Stimulated activated CD8-positive, alpha-beta memory T cell treated with anti-CD3 and anti-CD28 coated beads, Interleukin-12 subunit alpha, Interleukin-12 subunit beta, amount 100 ng/mL, for 1 hour (primary cell): ENCODE data around the gene C5orf15.
"Not testable (repeated sequence)": the region's sequence is repeated elsewhere in the genome, so short reads cannot be mapped to it uniquely, and the experiment has no call there.

Experiments used
- DNase-seq: peaks from one replicate; pipeline ENCODE4 v3.0.0-alpha.2; 2020; ENCODE audit warnings: low read depth

The C5orf15 gene

DNA sequence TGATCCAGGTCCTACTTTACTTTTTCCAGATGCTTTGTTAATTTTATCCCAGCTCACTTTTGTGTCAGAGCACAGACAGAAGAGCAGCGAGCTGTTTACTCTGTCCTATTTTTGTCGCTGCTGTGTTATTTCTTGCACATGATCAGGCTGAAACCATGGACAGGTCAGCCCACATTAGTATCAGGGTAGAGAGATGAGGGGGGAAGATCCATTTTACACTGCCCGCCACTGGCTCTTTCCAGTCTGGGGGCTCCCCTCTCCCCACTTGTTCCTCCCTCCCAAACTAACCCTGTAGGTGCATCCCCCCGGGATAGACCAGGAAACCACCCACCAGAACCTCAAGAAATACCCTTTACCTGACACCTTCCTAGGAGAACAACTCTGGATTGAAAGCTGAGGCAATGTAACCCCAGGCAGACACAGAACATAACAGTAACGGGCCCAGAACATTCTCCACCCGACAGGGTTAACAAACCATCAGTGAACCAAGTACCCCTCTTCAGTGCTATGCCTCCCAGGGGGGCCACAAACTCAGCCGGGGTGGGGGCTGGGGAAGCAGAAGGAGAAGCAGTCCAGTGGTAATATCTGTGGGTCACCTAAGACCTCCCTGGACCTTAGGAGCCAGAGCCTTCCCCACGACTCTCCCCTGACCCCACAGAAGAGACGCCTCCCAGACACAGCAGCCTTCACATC, 26.0 kb upstream of the C5orf15 start:
- DNase-seq = no peak

DNA sequence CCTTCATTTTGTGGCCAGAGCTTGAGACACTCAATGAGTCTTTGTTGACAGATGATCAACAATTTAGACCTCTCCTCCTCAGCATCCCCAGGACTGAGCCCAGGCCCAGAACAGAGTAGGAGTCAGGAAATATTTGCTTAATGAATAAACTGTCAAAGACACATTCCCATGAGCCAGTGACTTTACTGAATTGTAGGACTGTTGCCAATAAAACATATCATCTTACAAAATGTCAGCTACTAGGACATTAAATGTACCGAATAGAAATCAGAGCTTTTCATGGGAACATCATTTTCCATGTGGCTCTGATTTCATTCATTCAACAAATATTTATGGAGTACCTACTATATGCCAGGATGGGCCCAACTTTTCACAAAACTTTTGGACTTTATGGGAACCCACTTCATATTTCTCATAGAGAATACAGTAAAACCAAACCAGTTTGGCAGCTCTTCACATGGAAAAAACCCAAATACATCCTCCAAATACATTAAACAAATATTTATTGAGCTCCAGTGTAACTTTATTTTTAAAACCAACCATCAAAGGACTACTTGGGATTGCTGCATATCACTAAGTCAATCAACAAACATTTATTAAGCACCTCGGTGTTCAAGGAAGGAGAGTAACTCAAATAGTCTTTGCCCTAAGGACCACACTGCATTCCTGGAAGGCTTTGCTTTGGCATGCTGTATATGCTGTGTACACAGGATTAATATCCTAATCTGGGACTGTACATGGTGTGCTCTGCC, 24.9 kb upstream of the C5orf15 start:
- no peak for DNase-seq

DNA sequence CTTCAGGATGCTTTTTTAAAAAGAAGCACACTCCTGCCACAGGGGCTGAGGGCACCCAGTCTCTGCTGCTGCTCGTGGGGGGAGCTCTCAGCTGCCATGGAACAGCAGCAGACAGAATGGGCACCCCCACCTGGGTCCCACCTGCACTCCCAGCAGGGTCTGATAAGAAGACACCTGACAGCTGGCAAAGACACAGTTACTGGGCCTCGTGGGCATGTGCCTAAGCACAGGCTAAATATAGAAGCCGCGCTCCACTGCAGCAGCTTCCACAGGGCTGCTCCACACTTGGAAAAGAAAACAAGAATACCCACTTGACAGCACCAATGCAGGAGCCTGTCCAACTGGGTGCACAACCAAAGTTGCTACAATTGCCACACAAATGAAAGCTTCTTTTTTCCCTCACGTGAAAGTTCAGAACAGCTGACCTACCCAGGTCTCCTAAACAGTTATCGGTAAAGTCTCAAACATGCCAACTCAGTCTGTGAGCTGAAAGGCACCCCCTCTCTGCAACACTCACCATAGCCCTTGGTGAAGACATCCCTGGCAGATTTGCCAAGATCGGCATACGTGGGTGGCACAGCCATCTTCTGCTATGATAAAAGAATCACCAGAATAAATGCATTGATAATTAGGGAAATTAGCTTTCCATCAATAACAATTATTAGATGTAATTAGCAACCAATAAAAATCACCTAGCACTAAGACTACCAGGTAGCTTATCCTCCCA, 24.2 kb upstream of the C5orf15 start:
- DNase-seq = no peak

DNA sequence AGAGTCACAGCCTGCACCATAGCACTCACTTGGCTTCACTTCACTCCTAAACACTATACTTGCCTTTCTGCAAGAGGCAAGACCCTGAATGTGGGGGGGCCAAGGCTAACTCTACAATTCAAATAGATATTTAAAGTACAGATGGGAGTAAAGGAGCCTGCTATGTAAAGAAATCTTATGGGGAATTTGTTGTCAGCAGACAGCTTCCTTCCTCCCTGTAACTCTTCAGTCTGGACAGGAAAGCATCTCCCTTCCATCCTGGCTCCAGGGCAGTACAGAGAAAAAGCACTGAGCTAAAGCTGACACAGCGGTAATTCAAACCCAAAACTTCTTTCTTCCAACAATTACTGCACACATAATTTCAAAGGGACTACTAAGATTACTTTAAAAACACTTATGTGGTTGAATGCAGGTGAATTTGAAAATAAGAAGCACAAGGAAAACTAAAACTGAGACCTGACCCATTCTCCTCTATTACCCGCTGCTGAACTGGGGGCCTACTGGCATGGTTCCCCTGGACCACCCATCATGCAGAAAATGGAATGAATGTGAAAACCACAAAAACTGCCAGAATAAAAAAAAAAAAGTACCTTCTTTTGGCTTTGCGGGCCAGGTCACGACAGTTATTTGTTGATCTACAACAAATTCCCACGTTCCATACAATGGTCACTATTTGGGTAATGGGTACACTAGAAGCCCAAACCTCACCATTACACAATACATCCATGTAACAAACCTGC, 22.9 kb upstream of the C5orf15 start:
- DNase-seq = no peak

DNA sequence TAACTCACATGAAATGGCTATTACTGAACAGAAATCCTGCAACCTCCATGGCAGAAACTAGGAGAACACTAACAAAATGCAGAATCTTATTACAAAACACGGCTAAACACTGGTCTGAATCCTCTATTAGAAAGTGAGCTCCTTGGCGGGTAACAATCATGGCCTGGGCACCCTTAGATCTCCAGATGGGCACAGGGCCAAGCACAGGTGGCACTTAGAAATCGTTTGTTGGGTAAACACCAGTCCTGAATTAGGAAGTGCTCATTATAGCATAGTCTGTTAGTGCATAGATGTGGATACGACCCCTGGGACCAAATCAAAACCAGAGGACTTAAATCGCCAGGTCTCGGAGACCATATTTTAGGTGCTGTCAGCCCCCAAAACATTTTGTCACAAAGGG, 22.0 kb upstream of the C5orf15 start:
- no peak for DNase-seq

DNA sequence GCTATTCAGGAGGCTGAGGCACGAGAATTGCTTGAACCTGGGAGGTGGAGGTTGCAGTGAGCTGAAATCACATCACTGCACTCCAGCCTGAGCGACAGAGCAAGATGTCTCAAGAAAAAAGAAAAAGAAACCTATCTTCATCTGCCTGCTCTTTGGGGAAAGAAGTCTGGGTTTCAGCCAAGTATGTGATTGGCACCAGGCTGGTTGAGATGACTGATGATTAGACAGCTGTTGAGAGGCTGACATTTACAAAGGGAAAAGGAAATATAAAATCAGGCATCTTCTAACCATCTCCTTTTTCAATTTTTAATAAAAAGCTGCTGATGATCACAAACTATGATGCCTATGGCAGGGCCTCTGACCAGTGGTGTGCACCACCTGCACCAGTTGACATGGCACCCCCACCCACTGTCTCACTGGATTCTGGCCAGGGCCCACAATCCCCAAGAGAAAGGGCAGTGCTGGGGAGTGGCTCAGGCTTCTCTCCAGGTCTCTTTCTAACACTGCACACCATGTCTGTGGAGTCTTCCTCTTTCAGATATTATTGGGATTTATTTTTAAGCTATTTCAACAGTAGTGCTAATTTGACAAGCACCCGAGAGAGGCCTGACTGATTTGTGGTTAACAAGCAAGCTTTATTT, 17.2 kb upstream of the C5orf15 start:
- DNase-seq = no peak

DNA sequence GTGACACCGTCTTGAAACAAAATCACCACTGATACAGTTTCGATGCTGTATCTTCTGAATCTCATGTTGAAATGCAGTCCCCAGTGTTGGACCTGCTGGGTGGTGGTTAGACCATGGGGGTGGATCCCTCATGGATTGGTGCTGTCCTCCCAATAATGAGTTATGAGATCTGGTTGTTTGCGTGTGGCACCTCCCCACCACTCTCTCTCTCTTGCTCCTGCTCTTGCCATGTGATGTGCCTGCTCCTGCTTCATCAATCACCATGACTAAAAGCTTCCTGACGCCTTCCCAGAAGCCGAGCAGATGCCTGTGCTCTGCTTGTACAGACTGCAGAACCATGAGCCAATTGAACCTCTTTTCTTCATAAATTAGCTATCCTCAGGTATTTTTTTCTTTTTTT, 15.2 kb upstream of the C5orf15 start:
- DNase-seq = no peak

DNA sequence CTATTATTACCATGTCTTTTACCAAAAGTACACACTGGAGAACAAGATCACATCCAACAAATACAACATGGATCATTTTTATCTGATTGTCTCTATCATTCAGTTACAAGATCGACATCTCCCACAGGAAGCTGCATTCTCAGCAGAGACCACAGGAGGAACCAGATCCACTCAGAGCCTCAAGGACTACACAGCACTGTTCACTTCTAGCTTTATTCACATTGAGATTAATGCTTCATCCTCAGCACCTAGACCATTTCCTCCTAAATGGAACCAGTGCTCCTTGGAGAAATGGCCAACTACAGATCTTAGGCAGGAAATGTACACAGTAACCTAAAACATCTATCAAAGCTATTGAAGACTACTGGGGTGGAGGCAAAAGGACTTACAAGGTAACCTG, 13.3 kb upstream of the C5orf15 start:
- DNase-seq = no peak

DNA sequence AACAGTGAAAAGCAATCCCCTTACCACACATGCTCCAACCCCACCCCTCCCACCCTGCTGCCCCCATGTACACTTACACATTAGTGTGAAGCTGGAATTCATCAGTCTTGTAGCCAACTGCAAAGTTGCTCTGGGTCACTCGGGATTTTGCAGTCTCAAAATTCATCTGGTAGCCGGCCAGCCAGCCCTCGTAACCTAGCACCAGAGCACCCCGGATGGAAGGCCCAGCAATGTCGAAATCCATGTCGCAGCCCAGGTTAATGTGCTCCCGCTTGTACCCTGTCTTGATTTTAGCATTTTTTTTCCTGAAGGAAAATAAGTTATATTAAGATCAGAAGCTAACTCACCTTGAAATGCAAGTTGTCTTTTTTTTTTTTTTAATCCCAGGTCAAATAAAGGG, 12.2 kb upstream of the C5orf15 start:
- no peak for DNase-seq

DNA sequence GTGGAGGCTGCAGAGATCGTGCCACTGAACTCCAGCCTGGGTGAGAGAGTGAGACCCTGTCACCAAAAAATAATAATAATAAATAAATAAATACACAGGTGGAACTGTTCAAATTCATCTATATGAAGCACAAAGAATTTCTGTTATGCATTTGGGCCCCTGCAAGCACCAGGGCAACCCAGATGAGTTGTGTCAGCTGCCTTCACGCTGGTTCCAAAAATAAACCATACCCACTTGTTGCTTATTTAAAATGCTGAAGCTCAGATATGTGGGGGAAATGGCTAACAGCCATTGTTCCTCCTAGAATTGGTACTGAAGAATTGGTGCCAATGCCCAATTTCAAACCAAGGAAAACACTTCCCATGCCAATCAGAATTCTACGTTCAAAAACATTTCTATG, 10.5 kb upstream of the C5orf15 start:
- no peak for DNase-seq

DNA sequence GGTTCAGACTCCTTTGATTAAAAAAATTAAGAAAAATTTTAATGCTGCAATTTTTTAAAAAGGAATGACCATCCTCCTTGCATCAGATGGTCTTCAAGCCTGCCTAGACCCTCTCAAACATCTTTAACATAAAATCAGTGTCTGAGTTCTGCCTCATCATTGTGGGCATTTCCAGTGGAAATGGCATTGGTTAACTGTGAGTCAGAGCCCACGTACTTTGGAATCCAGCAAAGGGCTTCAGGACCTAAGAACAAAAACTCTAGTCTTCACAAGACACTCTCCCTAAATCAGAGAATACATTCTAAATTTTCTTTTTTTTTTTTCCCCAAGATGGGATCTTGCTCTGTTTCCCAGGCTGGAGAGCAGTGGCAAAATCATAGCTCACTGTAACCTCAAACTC, 9.4 kb upstream of the C5orf15 start:
- no peak for DNase-seq

DNA sequence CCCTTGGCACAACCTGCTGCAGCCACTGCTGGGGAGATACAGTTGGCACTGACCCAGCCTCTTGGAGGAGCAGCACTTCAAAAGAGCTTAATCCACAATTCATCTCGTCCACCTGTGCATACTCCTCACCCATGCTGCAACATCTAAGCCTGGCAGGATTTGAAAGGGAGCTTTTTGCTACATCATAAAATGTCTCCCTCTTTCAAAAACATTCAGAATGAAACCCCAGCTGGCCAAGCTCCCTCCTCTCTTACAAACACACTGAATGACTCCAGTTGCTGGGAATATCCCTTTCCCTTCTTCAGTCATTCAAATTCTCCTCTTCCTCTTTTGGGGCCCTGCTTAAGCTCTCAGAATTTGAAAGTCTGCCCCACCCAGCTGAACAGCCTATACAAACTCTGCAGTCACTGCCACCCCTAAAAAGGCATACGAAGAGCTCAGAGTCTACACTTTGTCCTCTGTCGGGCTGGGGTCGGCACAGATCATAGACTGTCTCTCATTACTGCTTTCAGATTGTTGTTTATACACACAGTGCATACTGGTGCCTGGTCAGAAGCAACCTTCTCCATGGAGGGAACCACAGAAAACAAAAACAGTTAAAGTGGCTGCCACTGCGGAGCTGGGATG, 8.8 kb upstream of the C5orf15 start:
- DNase-seq = no peak

DNA sequence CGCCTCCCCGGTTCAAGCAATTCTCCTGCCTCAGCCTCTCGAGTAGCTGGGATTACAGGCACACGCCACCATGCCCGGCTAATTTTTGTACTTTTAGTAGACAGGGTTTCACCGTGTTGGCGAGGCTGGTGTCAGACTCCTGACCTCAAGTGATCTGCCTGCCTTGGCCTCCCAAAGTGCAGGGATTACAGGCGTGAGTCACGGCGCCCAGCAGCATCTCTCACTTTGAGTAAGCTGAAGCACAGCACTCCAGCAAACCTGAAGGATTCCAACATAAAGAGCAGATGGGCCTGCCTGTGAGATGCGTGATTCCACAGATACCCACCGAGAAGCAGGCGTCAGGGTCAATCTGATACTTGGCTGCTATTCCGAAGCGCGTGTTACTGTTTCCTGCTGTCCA, 7.1 kb upstream of the C5orf15 start:
- DNase-seq = not testable (repeated sequence)

DNA sequence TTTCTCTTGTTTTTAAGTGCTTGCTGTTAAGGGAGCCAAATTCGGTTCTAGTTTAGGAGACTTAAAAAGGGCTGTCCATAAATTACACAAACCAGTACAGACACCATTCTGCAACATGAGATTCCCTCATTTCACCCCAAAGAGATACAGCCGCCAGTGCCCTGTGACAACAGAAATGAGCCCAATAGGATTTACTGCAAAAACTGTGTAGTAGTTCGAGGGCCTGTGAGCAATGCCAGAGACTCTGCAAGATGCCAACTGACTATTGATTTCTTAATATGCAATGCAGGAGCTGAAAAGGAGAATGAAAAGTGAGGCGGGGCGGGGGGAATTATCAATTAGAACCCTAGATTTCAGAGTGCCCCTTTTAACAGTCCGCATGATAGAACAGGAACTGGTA, 5.7 kb upstream of the C5orf15 start:
- DNase-seq = no peak

DNA sequence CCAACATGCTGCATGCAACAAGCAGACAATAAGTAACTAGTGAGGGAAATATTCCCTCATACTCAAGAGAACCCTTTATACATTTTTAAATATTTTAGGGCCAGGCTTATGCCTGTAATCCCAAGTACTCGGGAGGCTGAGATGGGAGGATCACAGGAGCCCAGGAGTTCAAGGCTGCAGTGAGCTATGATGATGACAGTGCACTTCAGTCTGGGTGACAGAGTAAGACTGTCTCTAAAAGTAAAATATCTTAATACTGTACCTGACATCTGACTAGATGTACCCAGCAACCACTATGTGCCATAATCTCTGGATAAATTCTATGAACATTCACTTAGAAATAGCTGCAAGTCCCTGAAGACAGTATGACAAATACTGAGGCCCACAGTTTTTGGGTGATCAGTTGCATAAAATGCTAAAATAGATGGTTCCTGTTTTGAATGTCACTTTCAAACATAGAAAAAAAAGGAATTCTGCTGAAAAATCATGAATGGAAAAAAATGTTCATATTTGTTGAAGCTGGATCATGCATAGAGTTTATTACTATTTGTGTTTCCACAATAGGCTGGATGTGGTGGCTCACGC, 2.0 kb upstream of the C5orf15 start:
- DNase-seq = no peak

DNA sequence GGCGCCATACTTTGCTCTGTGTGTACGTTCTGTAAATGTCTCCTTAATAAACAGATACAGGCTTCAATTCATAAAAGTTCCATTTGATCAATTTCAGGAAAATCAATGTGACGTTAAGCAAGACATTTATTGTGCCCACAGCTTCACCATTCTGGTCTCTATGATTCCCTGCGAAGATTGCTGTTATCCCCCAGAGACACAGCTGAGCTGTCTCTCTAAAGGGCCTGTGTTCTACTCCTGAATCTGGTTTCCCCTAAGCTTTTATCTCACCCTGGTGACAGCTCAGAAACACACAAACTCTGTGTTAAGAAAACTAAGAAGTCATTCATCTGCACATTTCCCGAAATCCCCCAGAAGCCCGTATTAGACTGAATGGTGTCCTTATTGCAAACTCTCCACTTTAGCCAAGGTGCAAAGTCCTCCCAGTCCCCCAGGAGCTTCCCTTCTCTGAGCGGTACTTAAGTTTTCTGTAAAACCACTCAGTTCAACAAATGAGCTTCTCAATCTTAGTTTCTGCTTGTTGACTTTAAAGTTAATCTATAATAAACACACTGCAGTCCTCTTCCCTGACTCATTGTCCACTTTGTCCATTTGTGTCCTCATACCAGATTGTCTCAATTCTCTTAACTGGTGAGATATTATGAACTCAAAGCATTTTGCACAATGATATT, 1.4 kb upstream of the C5orf15 start:
- no peak for DNase-seq

DNA sequence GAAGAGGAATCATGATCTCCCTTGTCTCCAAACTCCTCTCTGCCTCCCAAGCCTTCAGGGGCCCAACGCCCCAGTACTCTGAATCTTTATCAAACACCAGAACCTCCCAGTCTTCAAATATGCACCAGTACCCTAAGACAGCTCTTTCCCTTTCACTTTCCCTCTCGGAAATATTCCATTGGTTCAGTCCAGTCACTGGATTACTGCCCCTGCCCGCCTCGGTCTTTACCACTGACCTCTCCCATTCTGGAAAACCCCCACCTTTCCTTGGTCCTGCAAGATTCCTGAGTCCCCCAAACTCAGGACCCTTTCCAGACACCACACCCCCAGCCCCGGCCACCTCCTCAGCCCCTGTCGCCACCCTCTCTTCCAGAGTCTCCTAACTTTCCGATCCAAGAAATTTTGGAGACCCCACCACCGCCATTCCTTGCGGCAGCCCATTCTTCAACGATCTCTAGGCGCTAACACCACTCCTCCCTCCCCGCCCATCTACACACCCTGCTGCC, 674 bp downstream of the C5orf15 start:
- no peak for DNase-seq

DNA sequence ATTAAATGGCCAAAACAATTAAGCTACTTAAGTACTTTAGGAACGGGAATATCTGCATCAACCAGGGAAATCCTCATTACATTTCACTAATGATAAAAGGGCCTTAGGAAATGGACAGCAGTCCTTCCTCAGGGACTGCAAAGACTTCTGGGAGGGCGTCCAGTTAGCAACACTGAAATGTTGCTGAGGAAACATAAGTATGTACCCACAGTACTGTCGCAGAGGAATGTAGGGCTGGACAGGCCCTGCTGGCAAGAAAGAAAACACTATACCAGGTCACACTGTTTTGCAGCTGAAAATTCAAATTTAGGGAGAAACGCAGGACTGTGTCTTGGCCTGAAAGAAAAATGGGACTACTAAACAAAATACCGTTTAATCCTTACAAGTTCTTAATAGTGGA, 1.3 kb downstream of the C5orf15 start:
- DNase-seq = no peak

DNA sequence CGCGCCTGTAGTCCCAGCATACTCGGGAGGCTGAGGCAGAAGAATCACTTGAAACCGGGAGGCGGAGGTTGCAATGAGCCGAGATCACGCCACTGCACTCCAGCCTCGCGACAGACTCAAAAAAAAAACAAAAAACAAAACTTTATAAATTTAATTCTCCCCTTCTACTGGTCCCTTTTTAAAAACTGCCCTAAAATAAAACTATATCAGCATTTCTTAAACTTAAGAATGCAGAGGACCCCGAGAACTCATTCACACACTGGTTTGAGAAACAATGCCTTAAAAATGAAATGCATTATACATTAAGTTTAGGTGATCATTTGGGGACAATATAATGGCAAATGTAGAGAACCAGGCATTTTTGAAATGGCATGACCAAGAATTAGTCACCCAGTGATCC, 2.3 kb downstream of the C5orf15 start:
- DNase-seq = no peak

DNA sequence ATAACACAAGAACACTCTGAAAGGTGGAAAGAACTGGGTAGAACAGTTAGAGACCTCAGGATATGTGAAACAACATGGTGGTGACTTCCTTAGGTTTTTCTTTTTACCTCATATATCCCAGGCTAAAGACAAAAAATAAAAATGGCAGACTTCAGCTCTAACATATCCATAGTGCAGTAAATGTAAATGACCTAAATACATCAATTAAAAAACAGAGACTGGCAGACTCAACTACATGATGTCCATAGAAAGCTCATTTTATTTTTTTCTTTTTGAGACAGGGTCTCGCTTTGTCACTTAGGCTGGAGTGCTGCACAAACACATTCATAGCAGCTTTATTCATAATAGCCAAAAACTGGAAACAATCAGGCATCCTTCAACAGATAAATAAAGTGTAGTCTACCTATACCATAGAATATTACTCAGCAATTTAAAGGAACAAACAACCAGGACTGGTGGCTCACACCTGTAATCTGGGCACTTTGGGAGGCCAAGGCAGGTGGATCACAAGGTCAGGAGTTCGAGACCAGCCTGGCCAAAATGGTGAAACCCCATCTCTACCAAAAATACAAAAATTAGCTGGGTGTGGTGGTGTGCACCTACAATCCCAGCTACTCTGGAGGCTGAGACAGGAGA, 4.8 kb downstream of the C5orf15 start:
- no peak for DNase-seq
